Activated CD4-positive, alpha-beta T cell treated with anti-CD3 and anti-CD28 coated beads, Interleukin-2, amount 50 U/mL, for 1 hour (primary cell): ENCODE data around the gene MED19.
"Not testable (repeated sequence)": the region's sequence is repeated elsewhere in the genome, so short reads cannot be mapped to it uniquely, and the experiment has no call there.

Source experiments
- DNase-seq: peaks from one replicate; pipeline ENCODE4 v3.0.0-alpha.2; 2020

MED19 gene, protein sequence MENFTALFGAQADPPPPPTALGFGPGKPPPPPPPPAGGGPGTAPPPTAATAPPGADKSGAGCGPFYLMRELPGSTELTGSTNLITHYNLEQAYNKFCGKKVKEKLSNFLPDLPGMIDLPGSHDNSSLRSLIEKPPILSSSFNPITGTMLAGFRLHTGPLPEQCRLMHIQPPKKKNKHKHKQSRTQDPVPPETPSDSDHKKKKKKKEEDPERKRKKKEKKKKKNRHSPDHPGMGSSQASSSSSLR

DNA sequence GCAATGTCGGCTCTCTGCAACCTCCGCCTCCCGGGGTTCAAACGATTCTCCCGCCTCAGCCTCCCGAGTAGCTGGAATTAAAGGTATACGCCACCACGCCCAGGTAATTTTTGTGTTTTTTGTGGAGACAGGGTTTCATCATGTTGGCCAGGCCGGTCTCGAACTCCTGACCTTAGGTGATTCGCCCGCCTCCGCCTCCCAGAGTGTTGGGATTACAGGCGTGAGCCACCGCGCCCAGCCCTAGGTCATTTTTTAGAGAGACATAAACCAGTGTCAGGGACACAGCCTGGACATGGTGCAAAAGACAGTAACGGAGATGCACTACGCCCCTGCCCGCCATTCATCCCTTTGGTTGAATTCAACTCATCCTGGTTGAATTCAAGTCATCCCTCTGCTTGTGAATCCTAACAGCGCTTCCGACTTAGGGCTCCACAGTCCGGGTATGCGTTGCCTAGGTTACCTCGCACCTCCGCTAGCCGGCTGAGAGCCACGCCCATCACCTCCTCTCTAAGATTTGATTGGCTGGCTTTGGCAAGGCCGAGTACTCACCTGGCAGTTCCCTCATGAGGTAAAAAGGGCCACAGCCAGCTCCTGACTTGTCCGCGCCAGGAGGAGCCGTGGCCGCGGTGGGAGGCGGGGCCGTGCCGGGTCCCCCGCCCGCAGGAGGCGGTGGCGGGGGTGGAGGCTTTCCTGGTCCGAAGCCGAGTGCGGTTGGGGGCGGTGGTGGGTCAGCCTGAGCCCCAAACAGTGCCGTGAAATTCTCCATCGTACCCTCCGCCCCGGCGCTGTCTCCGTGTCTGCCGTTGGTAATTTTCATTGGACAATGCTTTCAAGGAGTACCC, at the start of gene MED19:
Gene MED19 (minus strand): TSS at position 802 of the 842 bp plus-strand sequence. CDS start 36 bp downstream, at position 766.
- peak; percentile 67 for DNase-seq

DNA sequence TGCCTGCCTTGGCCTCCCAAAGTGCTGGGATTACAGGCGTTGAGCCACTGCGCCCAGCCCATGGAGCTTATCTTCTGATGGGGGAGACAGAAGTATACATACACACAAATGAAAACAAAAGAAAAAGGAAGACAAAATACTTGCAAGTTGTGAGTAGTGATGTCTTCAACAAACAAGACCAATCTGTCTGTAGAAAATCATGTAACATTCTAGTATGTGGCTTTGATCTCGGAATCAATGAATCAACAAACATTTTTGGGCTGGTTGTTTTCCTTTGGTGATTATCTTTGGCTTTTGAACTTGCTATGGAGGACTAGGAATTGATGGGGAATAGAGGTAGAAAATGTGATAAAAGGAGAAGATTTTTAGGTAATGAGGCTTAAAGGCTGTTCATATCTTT, 46.2 kb upstream of the MED19 start:
- DNase-seq = no peak

DNA sequence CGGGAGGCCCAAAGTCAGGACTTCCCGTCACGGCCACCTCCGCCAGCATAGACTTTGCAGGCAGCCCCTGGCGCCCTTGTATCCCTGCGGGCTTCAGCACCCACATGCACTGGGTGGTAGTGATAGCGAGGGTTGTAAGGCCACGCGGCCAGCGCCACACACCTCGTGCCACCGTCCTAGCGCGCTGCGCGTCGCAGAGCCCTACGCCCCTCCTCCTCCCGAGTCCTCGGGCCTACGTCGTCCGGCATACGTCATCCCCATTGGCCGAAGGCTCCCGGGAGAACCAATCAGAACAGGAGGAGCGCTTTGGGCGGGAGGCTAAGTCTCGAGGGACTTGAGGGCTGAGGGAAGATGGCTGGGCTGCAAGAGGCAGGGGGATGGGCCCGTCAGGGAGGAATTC, 40.9 kb upstream of the MED19 start:
- DNase-seq = no peak

DNA sequence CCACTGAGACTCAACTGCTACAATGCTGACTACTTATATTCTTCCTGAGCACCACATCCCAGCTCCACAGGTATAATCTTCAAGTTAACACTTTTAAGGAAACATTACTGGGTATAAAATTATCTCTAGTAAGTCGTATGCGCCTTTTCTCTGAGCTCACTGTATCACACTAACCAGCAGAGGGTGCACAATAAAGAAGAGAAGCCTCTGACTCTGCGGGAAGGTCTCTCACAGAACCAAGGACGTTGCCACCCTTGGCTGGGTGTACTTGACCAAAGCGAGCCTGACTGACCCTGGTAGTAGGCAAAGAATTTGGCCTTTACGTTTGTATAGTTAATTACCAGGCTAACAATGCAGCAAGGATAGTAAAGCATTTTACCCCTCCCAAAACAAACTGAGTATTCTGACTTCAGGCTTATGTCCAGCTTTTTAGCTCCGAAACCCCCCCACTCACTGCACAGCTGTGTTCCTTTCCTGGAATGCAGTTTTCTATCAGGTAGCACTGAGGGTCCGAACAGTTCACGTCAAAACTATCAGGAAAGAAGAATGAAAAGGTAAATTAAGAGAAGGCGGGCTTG, 39.8 kb upstream of the MED19 start, which contains the start of gene BTBD18:
Gene BTBD18 (minus strand): TSS at position 144 of the 578 bp plus-strand sequence. CDS start 631 bp downstream, outside the sequence.
- DNase-seq = no peak

DNA sequence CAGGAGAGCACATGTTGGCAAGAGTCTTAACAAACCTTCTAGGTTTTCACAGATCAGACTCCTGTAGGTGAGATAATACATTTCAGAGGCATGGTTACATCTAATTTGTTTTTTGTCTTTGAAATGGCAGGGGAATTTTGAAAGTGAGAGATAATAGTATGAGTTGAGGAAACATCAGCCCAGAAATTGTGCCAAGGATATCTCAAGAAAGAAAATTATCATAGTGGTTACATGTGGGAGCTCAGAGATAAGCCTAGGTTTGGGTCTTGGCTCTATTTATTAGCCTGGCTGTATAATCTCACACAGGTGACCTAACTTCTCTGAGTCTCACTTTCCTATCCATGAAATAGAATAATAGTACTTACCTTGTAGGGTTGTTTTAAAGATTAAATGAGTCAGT, 39.2 kb upstream of the MED19 start:
- no peak for DNase-seq

DNA sequence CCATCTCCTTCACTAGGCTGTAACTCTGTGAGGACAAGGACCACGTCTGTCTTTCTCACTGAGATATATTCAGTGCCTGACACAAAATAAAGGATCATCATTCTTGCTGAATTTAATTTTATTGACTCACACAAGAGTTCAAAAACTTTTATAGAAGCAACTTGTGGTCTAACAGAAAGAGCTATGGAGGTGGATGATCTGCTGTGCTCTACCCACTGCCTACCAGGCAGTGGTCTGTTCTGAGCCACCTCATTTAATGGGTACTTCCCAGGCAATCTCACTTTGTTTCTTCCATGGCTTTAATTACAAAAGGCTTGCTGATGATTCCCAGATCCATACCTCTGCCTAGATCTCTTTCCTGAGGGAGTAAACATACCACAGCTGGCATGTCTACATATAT, 34.9 kb upstream of the MED19 start:
- DNase-seq = no peak

DNA sequence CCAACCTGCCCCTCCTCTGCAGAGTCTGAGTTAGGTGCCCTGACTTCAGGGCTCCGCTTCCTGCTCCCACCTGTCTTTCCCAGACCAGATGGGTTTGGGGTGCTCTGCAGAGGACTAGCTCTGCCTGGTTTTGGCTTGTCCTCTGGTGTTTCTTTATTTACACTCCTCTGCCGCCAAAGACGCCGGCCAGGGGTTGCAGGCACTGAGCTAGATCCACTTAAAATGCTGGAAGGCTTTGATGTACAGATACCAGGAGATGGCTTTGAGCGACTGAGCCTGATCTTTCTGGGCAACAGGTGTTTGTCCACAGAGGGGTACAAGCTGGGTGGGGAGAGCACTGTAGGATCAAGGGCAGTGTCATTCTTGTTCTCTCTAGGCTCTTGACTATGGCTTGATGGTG, 33.2 kb upstream of the MED19 start:
- DNase-seq = no peak

DNA sequence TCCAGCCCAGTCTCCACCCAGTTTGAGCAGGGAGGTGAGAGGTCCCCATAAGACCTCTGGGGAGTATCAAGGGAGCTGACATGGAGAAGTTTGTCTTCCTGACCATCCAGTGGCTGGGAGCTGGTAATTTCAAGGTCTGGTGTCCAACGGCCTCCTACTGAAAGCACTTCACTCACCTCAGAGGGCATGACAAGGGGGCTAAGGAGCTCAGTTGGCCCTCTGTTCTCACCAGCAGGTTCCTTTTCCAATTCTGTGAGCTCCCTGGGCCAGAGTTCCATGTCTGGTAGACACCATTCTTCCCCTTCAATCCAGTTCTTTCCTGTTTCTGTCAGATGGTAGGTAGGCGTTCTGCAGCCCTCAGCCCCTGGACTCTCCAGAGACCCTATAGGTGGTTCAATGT, 32.3 kb upstream of the MED19 start:
- DNase-seq = no peak

DNA sequence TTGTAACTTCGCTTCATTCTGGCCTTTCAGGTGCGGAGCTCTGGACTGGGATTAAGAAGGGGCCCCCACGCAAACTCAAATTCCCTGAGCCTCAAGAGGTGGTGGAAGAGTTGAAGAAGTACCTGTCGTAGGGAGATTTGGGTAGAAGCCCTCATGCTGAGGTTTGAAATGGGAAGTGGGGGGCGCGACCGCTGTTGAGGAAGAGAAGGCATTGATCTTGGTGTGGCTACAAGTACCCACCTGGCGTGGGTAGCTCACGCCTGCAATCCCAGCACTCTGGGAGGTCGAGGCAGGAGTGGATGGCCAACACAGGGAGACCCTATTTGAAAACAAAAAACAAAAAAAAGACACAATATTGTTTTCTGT, 30.1 kb upstream of the MED19 start:
- DNase-seq = no peak

DNA sequence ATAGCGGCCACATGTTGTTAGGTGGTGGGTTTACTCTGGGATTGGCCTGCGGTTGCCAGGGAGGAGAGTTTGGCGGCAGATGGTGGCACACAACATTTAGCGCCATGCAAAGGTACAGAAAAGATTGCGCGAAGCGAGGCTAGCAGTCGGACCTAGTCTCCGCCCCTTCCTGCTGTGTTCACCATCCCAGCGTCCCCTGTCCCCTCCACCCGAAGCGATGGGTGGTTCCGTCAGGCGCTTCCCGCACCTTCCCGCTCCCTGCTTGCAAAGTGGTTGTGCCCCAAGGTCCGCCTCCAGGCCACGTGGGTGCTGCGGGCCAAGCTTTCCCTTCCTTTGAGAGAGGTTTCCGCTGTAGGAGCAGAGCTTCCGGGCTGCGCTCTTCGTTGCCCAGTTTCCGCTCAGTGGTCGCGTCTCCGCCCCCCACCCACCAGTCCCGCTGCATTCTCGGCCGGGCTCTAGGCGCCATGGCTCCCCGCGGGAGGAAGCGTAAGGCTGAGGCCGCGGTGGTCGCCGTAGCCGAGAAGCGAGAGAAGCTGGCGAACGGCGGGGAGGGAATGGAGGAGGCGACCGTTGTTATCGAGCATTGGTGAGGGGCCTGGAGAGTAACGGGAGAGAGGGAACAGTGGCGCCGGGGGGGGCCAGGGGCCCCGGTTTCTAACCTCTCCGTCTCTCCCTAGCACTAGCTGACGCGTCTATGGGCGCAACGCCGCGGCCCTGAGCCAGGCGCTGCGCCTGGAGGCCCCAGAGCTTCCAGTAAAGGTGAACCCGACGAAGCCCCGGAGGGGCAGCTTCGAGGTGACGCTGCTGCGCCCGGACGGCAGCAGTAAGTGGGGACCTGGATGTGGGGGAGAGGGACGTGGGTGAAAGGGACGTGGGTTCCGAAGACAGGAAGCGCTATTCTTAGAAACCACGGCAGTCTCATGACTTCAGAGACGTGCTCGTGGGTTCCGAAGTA, 29.4 kb upstream of the MED19 start, which contains the start of gene SELENOH:
Gene SELENOH (plus strand): TSS at position 360 of the 955 bp plus-strand sequence. CDS start 105 bp downstream, at position 465.
- peak; percentile 90 for DNase-seq

DNA sequence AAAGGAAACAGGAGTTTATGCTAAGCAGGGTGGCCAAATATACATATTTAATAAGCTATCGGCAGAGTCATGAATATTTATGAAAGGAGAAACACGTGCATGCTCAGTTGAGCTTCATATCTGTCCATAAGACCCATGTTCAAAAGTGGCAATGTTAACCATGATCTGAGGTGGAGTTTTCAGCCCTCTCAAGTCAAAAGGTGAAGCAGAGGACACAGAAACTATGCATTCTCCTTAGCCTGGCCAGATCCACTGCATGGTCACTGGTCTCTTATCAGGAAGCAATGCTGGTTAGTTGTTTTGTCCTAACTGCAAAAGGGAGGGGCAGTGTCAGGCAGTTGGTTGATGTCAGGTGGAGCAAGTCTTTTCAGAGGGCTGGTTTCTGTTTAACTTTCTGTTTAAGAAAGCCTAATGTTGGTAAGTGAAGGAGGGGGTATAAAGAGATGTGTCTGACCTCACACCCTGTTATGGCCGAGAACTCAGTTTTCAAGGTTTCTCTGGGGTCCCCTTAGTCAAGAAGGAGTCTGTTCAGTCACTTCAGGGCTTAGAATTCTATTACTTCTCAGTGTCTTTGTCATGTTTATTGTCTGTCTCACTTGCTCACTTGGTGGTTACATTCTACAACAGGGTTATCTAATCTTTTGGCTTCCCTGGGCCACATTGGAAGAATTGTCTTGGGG, 23.7 kb upstream of the MED19 start:
- no peak for DNase-seq

DNA sequence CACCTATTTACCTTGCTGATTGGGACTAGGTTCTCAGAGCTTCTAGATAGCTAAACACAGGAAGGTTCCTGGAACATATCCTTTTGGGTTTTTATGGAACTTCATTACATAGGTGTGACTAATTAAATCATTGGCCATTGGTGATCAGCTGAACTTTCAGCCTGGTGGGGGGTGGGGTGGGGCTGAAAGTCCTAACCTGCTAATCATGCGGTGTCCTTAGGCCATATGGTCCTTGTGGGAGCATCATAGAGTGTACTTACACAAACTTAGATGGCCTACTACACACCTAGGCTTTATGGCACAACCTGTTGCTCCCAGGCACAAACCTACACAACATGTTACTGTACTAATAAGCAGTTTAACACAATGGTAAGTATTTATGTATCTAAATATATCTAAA, 20.6 kb upstream of the MED19 start:
- no peak for DNase-seq

DNA sequence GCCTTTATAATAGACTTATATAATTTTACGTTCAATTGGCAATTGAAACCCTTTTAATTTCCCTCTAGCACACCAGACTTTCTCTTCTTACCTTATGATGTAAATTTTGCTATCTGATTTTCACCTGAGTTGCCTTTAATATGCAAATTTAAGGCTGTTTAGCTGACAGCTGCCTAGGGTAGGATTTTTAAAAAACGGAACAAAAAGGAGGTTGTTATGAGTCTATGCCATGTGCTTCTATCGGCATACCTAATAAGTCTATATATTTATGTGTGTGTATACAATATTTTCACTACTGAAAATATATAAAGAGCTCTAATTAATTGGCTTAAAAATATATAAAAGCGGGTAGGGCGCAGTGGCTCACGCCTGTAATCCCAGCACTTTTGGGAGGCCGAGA, 17.5 kb upstream of the MED19 start:
- DNase-seq = no peak

DNA sequence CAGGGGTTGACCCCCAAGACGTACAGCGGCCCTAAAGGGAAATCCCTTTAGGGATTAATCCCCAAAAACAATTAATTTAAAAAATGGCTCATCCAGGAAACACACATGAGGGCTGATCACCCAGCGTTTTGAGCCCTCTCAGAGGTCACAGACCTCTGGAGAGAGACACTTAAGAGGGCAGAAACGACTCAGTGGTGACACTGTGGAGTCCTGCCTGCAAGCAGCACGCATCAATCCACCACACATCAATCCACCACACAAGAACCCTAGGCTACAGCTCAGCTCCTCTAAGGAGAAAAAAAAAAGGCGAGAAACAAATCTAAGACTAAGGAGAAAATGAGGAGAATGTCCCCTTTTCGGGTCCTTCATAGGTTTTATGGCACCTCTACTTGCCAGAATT, 16.8 kb upstream of the MED19 start:
- DNase-seq = no peak

DNA sequence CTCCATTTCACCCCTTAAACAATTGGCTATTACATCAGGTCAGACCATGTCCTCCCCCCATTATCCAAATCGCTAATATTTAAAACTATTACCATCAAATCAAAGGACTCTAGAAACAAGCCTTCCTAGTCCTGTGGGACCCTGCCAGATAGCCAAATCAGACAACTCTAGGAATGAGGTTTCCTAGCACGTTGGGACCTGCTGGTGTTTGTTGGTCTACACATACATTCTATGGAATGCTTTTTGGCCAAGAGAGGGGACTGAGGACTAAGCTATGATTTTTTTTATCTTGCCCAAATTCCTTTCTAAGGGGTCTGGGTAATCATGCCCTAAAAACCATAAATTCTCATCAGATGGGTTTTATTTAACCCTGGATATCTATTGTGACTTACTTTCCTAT, 15.2 kb upstream of the MED19 start:
- DNase-seq = no peak

DNA sequence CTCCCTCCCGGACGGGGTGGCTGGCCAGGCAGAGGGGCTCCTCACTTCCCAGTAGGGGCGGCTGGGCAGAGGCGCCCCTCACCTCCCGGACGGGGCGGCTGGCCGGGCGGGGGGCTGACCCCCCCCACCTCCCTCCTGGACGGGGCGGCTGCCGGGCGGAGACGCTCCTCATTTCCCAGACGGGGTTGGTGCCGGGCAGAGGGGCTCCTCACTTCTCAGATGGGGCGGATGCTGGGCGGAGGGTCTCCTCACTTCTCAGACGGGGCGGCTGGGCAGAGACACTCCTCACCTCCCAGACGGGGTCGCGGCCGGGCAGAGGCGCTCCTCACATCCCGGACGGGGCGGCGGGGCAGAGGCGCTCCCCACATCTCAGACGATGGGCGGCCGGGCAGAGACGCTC, 4.7 kb upstream of the MED19 start:
- not testable (repeated sequence) for DNase-seq

DNA sequence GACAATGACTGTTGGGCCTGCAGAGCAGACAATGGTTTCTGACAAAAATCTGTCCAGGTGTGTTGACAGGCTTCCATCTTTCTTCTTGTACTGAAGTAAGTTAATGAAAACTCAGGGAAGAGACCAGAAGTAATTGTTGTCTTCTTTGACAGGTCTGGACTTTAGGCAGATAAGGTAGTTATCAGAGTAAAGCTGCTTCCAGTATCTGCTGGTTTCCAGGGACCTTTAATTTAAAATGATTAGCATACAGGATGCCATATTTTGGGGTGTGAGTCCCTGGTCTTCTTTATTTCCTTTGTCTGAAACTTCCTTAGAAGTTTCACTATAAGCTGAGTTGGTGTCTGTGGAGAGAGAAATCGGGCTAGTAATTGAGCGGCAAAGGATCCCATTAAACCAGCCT, 1.8 kb upstream of the MED19 start:
- DNase-seq = no peak

DNA sequence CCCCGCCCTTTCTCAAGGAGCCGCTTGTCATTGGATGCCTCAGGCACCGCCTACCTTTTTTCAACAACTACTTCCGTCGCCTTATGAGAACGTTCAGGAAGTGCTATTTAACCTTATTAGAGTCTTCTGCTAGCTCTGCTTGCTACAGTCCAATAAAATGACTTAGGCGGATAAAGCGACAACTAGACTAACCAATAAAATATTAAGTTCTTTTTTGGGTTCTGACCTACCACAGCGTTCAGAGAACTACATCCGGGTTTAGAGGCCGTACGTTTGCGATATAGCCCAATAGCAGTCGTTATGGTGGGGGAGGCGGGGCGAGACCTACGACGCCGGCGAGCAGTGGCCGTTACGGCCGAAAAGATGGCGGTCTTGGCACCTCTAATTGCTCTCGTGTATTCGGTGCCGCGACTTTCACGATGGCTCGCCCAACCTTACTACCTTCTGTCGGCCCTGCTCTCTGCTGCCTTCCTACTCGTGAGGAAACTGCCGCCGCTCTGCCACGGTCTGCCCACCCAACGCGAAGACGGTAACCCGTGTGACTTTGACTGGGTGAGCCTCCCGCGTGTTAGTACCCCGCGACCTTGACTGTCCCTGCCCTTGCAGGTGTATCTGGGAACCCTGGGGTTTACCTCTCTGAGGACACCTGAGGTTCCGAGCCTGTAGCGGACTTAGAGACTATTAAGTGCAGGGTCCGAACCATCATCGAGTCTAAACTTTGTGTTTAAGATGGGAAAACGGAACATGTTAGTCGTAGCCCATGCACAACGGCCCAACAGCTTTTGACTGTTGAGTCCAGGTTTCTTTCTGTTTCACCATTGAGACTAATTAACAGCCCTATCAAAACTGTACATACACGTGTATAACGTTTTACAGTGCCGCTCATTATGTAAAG, 488 bp upstream of the MED19 start, which contains the start of gene TMX2:
Gene TMX2 (plus strand): TSS at position 338 of the 895 bp plus-strand sequence. CDS start 26 bp downstream, at position 364.
- DNase-seq = peak; percentile 87

DNA sequence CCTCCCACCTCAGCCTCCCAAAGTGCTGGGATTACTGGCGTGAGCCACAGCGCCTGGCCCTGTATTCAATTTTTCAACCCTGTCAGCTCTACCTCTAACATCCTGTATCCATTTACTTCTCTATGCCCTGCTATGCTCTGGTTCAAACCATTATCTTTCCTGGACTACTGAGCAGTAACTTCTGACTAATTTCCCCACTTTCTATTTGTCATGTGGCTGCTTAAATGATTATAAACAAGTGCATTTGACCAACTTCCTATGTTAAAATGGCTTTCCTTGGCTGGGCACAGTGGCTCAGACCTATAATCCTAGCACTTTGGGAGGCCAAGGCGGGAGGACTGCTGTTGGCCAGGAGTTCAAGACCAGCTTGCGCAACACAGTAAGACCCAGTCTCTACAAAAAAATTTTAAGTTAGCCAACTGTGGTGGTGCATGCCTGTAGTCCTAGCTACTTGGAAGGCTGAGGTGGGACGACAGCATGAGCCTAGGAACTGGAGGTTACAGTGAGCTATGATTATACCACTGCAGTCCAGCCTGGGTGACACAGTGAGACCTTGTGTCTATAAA, 2.1 kb downstream of the MED19 start:
- no peak for DNase-seq

DNA sequence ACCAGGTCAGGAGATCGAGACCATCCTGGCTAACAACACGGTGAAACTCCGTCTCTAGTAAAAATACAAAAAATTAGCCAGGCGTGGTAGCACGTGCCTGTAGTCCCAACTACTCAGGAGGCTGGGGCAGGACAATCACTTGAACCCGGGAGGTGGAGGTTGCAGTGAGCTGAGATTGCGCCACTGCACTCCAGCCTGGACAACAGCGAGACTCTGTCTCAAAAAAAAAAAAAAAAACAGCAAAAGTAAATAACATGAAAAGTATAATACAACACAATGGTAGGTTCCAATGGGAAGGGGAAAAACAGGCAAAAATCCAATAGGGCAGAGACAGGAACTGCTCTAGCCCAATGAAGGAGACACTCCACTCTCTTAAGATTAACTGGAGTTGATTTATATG, 6.6 kb downstream of the MED19 start:
- DNase-seq = not testable (repeated sequence)

DNA sequence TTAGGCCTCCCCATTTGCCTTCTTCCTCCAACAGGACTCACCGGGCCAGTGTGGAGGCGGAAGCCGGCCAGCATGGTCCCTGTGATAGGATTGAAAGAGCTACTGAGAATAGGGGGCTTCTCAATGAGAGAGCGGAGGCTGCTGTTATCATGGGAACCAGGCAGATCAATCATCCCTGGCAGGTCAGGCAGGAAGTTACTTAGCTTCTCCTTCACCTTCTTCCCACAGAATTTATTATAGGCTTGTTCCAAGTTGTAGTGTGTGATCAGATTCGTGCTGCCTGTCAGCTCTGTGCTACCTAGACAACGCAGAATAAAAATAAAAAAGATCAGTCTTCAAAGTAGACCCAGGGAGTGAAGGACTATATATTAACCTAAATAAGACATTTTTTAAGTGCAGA, 7.1 kb downstream of the MED19 start:
- DNase-seq = no peak
